ENCODE results near the gene MRPL19.
"Not testable (repeated sequence)": the region's sequence is repeated elsewhere in the genome, so short reads cannot be mapped to it uniquely, and the experiment has no call there.

The MRPL19 gene

GRCh38 chr2:75616933-75617332 is 29.6 kb upstream of the MRPL19 start:
- no peak for DNase-seq

DNA sequence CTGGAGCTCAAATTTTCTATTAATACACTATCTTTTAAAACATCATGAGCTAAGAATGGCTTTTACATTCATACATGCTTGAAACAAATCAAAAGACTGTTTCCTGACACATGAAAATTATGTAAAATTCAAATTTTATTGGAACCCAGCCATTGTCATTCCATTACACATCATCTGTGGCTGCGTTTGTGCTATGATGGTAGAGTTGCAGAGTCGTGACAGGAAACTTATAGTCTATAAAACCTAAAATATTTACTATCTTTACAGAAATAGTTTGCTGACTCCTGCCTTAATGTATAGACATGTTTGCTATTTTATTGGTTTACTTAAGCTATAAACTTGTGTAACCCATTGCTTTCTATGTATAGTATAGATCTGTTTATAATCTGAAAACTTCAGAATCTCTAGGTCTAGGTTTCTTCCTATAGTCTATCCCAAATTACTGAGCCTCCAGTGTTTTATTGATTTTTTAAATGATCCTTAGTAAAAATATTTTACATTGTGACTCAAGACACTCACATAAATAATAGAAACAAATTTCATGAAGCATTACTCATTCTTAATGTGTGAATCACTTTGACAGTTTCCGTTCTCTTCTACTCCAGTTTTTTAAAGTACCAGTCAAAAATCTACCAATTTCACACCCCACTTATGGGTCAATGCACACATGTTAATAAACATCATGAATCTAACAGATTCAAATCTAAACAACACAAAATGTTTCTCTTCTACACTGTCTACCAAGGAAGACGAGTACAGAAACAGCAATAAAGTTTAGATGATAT is 26.4 kb upstream of the MRPL19 start:
- no peak for DNase-seq

GRCh38 chr2:75621228-75621627 is 25.4 kb upstream of the MRPL19 start:
- DNase-seq, result no peak

- DNase-seq, result no peak
Measured at GRCh38 chr2:75622500-75622899, 24.1 kb upstream of the MRPL19 start.

- DNase-seq, result no peak
Measured at GRCh38 chr2:75622929-75623328, 23.7 kb upstream of the MRPL19 start.

GRCh38 chr2:75627902-75628504 is 18.6 kb upstream of the MRPL19 start:
- DNase-seq, result peak; percentile 63

DNA sequence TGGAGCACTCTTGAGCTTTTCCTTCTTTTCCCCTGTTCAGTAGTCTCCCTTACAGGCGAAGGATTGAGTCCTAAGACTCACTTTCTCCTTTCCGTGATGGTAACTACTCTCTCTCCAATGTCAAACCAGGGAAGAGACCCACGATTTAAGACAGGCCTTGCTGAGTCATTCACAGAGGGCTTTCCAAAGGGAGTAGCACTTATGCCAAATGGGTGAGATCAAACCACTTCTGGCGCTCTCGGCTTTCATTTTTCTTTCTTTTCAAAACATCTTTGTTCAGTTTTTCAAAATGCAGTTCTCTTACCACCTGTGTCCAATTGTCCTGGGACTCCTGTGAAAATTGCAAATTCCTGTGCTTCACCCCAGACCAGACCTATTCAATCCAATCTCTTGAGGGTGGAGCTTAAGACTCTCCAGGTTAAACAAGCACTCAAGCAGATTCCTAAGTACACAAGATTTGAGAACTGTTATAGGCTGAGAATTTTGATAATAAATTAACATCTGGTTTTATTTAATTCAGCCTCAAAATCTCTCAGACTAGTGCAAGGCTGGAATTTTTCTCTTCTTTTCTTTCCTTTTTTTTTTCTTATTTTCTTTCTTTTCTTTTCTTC is 14.4 kb upstream of the MRPL19 start:
- no peak for DNase-seq

DNA sequence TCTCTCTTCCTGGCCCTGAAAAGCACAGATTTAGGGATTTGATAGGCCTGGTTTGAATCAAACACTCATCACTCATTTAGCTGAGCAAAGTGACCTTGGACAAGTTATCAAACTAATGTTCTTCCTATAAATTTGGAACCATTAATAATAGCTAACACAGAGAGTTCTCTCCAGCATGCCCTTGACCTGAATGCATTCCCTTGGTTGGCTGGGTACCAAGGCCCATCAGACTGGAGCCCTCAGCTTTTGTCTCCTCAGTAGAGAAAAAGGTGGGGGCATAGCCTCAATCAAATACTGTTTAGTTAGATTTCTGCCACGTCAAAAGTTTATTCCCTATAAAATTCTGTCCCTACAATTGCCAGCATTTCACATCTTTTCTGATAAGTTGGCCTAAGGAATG is 13.8 kb upstream of the MRPL19 start:
- no peak for DNase-seq

DNA sequence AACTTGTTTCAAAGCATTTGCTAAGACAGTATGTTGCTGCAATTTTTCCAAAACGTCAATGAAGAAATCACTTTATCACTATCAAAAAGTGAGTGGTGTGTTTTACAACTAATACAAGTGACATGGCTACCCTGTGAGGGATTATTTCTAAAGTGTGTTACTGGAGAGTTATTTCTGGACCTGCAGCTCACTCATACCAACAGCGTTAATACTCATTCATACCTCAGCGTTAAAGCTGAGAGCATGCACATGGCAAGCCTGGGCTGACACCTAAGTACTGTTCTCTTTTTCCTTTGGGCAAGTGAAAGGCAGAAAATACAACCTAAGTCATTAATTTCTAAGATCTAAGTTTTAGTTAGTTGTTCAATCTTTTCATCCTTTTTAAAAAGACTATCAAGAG is 13.0 kb upstream of the MRPL19 start:
- DNase-seq, result no peak

DNA sequence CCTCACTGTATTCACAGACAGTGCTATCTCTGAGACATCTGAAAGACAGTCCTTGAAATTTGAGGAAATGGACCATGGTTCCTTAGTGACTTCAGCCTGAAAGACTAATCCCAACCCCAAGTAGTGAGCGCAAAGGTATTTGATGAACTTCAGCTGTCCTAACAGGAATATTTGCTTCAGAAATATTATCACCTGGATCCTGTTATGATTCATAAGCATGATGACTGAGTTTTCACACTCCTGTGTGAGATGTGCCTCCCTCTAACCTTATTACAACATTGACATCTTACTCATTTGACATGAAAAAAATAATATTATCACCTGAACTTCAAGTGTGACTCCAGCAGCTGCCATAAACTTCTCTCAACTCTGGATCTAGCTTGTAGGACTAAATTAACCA is 11.6 kb upstream of the MRPL19 start:
- no peak for DNase-seq

GRCh38 chr2:75637568-75637967 is 9.0 kb upstream of the MRPL19 start:
- no peak for DNase-seq

DNA sequence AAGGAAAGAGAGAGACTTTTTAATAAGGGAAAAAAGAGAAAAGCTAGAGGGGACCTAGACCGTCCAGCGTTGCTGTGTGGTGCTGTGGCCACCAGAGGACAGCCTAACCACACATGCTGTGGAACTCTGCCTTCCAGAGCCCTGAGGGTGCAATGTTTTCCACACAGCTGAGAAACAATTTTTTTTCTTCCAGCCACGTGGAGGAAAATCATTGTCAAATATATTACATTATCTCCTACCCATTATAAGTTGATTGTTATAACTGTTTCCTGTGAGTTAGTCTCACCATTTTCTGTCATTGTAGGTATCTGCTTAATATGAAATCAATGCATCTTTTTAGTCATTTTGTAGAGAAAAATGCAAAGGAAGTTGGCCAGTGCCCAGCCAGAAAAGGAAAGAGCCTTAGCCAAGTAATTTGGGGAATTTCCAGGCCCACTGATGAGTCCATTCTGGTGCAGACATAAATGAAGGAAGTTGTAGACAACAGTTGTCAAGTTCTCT is 5.9 kb upstream of the MRPL19 start:
- DNase-seq, result peak; percentile 61

DNA sequence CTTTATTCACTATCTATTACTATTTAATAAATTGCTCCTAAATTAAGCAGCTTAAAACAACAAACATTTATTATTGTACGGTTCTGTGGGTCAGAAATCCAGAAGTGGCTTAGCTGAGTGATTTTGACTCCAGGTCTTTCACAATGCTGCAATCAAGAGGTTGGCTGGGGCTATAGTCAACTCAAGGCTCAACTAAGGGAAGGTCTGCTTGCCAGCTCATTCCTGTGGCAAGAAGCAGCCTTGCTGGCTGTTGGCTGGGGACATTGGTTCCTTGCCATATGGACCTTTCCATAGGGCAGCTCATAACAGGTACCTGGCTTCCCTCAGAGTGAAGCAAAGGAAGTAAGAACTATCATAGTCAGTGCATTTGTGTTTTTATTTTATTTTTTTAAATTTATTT is 5.0 kb upstream of the MRPL19 start:
- no peak for DNase-seq

GRCh38 chr2:75643980-75644379 is 2.6 kb upstream of the MRPL19 start:
- DNase-seq, result no peak

DNA sequence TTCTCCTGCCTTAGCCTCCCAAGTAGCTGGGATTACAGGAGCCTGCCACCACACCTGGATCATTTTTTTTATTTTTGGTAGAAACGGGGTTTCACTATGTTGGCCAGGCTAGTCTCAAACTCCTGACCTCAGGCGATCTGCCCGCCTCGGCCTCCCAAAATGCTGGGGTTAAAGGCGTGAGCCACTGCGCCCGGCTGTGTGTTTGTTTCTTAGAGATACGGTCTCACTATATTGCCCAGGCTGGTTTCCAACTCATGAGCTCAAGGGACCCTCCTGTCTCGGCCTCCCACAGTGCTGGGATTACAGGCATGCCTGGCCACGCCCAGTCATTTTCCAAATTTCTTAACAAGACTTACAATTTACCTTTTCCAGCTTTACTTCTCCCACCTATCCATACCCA is 940 bp upstream of the MRPL19 start:
- DNase-seq, result no peak

GRCh38 chr2:75646090-75646582 is 447 bp upstream of the MRPL19 start:
- no peak for DNase-seq

GRCh38 chr2:75647771-75648170 is 1.2 kb downstream of the MRPL19 start:
- DNase-seq, result no peak

GRCh38 chr2:75654012-75654411 is 7.4 kb downstream of the MRPL19 start:
- no peak for DNase-seq

GRCh38 chr2:75655861-75656260 is 9.3 kb downstream of the MRPL19 start:
- DNase-seq, result no peak

DNA sequence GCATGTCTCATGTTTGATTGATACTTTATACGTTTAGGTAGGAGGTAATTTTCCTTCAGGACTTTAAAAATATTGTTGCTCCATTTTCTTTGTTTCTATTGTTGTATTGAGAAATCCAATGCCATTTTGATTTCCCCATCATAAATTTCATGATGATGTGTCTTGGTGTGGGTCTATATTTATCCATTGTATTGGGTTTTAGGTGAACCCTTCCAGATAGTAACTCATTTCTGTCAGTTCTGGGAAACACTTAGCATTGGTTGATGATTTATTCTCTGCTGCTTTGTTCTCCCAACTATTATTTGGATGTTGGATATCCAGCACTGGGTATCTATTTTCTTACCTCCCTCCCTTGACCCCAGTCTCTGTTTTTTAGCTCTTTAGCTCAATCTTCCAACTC is 10.0 kb downstream of the MRPL19 start:
- DNase-seq, result no peak

GRCh38 chr2:75657798-75658197 is 11.2 kb downstream of the MRPL19 start:
- DNase-seq, result no peak

DNA sequence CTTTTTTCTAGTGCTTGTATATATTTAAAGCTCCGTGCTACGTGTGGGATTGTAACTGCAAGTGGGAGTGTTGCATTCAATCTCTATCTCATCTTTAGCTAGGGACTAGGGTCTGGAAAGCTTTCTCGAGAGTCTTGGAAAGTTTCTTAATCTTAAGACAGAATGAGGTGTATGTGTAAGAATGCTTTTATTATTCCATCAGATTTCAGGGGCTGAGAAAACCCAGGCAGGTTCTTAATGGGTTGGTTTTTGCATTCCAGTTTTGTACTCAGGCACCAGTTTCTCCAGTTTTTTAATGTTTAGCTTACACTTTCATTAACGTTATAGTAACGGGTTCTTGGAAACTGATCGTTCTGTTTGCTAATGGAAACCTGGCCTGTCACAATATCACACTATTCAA is 20.3 kb downstream of the MRPL19 start:
- no peak for DNase-seq

DNA sequence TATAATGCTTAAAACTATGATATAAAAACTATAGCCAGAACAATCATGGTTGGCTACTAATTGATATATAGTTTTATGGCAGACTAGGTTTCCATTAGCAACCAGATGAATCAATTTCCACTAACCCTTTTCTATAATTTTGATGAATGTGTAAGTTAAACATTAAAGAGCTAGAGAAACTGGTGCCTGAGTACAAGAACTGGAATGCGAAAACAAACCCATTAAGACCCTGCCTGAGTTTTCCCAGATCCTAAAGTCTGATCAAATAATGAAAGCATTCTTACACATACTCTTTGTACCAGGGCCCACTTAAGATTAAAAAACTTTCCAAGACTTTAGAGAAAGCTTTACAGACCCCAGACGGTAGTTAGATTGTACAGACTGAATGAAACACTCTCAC is 21.3 kb downstream of the MRPL19 start:
- no peak for DNase-seq

DNA sequence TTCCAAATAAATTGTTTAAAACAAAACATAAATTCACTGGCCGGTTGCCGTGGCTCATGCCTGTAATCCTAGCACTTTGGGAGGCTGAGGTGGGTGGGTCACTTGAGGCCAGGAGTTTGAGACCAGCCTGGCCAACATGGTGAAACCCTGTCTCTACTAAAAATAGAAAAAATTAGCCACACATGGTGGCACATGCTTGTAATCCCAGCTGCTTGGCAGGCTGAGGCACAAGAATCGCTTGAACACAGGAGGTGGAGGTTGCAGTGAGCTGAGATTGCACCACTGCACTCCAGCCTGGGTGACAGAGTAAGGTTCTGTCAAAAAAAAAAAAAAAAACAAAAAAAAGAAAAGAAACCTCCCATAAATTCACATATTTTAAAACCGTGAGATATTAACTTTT is 28.8 kb downstream of the MRPL19 start:
- DNase-seq, result not testable (repeated sequence)

Measured in activated CD8-positive, alpha-beta memory T cell treated with anti-CD3 and anti-CD28 coated beads, Interleukin-2, amount 50 U/mL, for 4 hours (primary cell).